DMS79 (cell line): Measurements from ENCODE around the gene GDPD2.

Experiments used
- DNase-seq: peaks from one replicate; lab custom pipeline; 2025; lab: John Stamatoyannopoulos, UW

The GDPD2 gene

DNA sequence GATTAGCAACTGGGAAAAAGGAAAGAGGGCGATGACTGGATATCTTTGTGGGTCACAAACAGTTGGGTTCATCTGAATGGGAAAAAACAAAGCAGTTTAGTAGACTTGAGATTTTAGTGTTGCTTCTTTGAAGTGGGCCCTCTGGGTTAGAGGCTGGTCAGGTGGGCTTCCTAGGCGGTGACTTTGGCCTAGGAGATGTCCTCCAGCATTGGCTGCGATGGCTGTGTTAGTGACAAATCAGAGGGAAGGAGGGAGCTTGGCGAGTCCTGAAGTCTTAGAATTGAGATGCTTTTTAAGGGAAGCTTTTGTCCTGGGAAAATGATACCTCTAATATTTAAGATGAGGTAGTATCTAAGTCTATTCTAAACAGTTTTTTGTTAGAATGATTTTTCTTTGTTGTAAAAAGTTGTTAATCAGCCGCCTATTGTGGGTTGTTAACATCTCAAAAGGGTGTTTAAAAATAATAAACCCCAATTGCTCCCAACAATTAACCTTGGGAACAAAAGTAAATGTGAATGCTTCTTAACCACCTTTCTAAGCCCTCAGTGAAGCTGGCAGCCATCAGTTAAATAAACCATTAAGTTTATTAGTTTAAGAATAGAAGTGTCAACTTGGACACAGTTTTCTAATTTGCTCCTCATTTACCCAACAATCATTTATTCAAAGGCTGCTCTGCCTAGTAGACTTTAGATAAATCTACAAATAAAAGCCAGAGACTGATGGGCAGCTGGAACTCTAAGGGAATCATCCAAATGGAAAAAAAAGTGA, 53.2 kb downstream of the GDPD2 start:
- DNase-seq: no peak

DNA sequence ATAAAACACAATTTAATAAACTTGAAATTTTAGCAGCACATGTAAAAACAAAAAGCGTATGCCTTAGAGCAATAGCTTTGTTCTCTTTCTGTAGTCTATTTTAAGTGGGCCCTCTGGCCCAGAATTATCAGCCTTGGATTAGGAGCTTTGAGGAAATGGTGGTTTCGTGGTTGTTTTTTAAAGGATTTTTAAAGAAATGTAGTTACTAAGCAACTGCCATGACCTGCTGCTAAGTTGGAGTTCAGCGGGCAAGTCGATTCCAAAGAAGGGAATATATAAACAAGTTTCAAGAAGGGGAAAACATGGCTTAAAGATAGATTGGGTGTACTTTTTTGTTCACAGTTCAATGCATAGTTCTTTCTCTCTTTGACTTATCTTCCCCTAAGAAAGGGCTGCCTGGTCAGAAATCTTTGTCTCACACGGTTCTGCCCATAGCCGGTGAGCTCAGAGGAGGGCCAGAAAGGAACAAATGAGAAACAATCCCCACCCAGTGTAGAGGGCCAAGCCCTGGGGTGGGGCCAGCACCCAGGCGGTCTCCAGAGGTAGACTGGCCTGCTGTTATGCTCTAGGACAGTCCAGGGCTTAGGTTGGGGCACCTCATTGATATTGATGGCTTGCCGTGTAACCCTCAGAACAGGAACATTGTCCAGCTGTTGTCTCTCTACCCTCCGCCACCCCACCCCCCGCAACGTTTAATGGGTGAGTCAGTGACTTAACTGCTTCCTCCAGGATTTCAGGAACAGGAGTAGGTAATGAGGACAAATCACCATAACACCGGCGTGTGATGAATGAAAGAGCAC, 54.0 kb downstream of the GDPD2 start:
- DNase-seq: no peak

DNA sequence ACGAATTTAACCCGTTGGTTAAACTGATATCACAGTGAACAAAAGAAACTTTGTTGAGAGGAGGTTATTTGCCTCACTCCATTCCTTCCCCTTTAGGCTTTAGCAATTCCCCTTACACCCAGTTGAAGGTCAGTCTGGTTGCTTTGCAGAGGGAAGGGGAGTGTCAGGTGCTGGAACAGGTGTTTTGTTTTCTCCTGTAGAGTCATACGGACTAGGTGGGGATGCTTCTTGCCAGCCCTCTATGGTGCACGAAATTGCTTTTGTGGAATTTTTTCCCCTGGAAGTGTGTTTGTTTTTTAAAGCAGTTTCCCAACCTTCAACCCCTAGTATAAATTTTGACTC, 54.6 kb downstream of the GDPD2 start:
- no peak for DNase-seq

DNA sequence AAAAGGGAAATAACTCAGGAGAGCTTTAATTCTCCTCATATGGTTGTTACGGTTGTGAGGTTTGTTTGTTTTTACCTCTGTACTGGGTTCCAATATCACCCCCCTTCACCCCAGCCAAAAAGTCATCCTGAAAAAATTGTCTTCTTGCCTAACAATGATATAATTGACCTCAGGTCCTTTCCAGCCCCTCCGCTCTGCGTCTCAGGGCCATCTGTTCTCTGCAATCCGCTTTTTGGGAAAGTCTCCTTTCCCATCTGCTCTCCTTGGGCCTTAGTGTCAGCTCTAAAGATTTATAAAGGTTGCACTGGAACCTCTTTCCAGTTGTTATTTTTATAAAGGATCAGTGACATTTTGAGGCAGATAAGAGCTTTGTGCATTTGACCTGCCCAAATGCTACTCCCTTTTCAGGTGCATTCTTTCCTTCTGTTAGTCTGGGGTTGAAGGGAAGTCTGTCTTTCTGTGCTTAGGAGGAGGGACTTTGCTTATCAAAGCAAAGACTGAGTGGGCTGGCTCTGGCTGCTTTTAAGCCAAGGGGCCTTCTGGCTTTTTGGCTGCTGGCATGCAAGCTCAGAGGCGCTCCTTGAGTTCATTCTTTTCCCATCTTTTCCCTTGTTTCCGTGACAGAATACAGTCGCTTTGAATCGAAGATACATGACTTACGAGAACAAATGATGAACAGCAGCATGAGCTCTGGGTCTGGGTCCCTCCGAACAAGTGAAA, 55.6 kb downstream of the GDPD2 start:
- no peak for DNase-seq

DNA sequence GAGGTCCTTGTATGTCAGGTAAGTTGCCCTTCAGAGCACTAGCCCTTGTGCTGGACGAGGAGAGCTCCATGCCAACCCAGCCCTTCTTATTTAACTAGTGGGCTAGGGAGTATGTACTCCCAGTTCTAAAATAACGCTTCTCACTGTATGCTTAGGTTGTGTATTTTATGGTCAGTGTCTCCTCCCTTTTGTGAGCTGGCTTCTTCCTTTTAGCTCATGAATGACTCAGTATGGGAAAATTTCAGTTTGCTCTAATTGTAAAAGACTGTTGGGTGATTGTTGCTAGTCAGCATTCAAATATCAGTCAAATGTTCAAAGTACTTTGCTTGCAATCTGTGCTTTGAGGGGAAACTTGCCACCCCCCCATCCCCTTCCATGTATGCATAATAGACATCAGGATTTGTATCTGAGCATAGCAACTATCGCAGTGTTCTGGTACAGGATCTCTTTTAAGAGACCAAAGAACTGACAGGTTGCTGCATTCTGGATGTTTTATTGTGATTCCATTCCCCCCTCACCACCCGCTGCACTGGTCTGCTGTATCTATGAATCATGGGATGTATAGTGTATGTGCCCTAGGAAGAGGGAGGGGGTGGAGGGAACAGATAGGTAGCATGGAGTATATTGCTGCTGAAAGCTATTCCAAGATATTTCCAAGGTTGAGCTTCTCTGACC, 56.3 kb downstream of the GDPD2 start:
- no peak for DNase-seq

DNA sequence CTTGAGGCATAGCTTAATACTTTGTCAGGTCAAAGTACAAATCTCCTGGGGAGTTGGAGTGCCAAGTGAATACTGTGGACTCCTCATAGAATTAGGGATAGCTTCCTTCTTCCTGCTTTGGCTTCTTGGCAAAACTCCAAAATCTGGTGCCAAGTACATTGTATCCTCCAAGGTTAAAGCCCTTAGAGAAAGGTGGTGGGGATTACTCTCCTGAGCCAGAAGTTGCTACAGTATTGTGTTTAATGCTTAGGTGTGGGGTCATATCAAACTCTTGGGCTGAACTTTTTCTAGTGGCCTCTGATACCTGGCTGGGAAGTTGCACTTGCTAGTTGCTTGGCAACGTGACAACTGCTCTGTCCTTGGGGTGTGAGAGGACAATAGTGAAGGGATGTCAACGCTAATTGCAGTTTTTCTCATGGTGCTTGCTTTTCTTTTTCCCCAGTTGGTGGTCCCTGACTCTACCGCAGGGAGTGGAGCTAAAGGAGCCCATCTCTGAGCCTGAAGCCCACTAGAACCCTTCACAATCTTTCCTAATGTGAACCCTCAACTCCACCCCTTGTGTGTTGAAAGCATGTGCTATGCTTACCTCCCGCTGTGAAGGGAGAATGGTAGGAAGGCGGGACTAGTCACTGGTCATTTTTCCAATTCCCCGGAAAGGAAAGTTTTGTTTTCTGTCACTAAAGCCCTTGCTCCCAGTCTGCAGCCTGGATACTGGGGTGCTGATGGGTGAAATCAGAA, 57.0 kb downstream of the GDPD2 start:
- DNase-seq: no peak

DNA sequence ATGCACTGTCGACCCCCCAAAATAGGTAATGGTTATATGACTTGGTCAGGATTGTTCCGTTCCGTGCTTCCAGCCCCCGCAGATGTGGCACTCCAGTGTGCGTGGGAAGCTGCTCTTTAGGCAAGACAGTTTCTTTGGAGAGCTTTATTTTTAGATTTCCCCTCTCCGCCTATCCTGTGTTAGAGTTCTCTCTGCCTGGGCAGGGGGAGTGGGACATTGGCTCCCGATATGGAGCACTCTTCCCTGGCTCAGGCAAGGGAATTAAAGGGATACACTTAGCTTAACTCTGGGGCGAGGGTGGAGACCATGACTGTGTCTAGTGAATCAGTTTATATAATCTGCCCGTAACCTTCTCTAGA, 57.5 kb downstream of the GDPD2 start:
- DNase-seq: no peak

DNA sequence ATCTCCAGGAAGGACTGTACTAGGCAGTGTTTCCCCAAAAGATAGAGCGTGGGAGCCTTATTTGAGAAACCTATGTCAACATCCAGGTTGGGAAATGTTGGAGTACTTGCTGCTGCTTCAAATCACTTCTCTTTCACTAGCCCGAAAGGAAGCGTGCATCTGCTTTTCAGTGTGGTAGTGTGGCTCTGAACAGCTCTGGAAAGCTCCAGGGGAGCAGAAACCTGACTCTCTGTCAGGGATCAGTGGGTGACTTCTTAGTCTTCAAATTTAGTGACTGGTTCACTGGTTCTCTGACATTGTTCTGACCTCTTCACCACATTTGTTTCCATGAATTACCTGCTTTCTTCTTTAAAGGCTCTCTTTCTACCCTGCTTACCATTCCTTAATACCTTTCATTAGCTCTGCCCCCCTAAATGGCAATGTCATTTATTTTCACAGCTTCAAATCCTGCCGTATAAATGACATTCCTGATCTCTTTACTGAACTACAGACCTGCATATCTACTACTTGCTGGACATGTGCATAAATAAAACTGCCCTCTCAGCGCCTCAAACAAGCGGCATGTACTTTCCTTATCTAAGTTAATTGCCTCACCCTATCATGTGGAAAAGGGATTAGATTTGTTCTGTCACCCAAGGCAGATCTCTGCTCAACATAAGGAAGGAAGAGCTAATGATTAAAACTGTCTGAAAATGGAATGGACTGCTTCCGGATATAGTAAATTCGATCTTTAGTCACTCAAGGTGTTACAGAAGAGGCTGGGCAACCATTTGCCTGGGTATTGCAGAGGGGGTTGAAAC, 58.6 kb downstream of the GDPD2 start:
- DNase-seq: no peak

DNA sequence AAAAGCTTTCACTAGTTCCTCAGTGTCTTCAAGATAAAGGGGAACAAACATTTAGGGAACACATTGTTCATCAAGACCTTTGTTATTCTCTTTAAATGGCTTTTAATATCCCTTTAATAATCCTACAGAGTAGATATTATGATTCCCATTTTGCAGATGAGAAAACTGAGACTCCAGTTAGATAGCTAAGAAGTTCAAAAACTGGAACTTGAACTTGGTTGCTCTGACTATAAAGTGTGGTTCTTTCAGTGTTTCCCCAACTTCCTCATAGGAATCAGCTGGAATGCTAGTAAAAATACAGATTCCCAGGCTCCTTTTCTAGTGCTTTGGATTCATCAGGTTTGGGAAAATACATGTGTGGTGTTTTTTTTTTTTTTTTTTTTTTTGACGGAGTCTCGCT, 59.2 kb downstream of the GDPD2 start:
- no peak for DNase-seq
